AG09309 (cell line): Measurements from ENCODE around the gene MEIOSIN.

Experiments used
- DNase-seq: peaks from one replicate; pipeline ENCODE4 v3.0.0-alpha.2; 2010; ENCODE audit warnings: low read depth
- H3K4me3 ChIP-seq: 2 replicates; pipeline ENCODE4 v1.5.1; 2011; ENCODE audit warnings: mild to moderate bottlenecking, low read depth, low read length, moderate library complexity; ENCODE audit not compliant: control insufficient read depth
- TF ChIP-seq, protein P1 (sequence below): IDR thresholded peaks from 2 replicates; pipeline ENCODE4 v1.5.1; 2011; ENCODE audit warnings: mild to moderate bottlenecking, low read depth, low read length, inconsistent platforms; ENCODE audit not compliant: insufficient read depth, control insufficient read depth; ENCODE audit errors: missing control alignments

The MEIOSIN gene

DNA sequence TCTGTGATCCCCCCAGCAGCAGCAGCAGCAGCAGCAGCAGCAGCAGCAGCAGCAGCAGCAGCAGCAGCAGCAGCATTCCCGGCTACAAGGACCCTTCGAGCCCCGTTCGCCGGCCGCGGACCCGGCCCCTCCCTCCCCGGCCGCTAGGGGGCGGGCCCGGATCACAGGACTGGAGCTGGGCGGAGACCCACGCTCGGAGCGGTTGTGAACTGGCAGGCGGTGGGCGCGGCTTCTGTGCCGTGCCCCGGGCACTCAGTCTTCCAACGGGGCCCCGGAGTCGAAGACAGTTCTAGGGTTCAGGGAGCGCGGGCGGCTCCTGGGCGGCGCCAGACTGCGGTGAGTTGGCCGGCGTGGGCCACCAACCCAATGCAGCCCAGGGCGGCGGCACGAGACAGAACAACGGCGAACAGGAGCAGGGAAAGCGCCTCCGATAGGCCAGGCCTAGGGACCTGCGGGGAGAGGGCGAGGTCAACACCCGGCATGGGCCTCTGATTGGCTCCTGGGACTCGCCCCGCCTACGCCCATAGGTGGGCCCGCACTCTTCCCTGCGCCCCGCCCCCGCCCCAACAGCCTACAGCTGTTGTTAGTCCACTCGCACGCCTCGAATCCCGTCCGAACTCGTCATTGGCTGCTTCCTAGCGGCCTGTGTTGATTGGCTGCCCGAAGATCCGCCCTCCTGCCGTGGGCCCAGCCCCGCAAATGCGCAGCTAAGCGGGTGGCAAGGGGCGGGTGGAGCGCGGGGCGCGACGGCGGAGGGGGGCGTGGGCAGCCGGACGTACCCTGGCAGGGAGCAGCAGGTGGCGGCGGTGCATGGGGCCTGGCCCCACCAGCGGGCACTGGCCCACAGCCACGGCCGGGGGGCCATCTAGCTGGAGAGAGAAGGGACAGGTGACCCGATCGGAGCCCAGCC, 37.2 kb downstream of the MEIOSIN start:
- TF ChIP-seq, protein P1, sequence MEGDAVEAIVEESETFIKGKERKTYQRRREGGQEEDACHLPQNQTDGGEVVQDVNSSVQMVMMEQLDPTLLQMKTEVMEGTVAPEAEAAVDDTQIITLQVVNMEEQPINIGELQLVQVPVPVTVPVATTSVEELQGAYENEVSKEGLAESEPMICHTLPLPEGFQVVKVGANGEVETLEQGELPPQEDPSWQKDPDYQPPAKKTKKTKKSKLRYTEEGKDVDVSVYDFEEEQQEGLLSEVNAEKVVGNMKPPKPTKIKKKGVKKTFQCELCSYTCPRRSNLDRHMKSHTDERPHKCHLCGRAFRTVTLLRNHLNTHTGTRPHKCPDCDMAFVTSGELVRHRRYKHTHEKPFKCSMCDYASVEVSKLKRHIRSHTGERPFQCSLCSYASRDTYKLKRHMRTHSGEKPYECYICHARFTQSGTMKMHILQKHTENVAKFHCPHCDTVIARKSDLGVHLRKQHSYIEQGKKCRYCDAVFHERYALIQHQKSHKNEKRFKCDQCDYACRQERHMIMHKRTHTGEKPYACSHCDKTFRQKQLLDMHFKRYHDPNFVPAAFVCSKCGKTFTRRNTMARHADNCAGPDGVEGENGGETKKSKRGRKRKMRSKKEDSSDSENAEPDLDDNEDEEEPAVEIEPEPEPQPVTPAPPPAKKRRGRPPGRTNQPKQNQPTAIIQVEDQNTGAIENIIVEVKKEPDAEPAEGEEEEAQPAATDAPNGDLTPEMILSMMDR: peak; percentile 83
- H3K4me3 ChIP-seq: peak overlapping the region; percentile 54
- peak; percentile 91 for DNase-seq

DNA sequence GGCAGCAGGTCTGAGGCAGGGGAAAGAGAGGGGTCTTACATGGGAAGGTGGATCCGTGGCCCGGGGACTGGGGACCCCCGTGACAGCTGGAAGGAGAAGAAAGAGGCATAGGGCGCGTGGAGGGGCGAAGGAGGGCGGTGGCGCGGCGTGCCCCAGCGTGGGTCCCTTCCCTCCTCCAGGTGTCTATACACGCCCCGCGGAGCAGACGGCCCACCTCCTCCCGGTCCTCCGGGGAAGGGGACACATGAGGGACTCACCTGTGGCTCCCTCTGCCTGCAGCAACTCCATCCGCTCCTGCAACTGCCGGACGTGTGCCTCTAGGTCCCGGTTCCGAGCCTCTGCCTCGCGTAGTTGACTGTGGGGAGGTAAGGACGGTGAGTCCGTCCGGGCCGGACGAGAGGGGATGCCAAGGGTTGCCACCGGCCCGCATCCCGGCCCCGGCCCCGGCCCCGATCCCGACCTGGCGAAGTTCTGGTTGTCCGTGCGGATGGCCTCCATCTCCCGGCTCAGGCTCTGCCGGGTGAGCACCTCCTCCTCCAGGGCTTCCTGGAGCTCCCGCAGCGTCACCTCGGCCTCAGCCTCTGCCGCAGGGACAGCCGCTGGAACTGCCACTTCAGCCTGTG, 38.2 kb downstream of the MEIOSIN start:
- DNase-seq: no peak
- H3K4me3 ChIP-seq: no peak overlapping the region
- TF ChIP-seq, protein P1: no peak

DNA sequence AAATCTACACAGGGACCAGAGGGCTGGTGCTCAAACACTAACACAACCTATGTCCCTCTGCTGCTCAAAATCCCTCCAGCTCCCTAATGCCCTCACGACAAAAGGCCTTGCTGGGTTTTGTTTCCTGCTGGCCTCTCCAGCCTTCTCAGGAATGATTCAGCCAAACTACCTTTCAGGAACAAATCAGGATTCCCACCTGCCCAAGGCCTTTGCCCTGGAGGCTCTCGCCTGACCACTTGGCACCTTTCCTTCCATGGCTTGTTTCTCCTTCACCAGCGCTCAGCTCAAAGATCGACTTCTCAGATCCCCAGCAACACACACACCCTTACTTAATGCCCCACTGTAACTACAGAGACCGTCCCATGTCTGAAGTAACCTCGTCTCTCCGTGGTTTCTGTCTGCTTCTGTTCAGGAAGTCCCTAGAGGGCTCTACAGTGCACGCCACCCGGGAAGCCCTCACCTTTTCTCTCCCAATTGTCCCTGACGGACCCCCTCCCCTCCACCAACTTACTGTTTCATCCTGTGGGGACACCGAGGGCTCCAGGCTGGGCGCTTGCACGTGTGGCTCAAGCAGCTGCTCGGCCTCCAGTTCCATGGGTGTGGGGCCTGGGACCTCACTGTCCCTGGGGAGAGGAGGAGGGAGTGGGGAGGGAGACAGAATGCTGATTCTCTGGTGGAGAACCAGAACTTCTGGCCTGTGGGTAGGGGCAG, 39.0 kb downstream of the MEIOSIN start:
- TF ChIP-seq, protein P1: no peak
- no peak overlapping the region for H3K4me3 ChIP-seq
- DNase-seq: no peak

DNA sequence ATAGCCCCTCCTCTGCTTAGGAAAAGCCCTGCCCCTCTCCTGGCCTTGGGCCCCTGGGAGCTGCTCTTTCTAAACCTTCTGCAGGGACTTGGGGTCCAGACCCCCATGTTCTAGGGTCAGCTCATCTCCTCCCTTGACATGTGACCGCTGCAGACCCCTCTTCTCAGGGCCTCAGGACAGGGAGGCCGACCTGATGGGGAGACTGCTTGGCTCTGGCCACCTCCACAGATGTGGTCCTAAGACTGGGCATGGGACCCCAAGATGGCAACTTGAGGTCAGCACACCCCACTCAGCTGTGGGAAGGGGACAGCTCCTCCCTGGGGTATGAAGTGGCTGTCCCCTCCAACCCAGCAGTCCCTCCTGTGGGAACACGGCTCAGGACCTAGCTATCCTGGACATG, 39.7 kb downstream of the MEIOSIN start:
- no peak overlapping the region for H3K4me3 ChIP-seq
- no peak for DNase-seq
- TF ChIP-seq, protein P1: no peak

DNA sequence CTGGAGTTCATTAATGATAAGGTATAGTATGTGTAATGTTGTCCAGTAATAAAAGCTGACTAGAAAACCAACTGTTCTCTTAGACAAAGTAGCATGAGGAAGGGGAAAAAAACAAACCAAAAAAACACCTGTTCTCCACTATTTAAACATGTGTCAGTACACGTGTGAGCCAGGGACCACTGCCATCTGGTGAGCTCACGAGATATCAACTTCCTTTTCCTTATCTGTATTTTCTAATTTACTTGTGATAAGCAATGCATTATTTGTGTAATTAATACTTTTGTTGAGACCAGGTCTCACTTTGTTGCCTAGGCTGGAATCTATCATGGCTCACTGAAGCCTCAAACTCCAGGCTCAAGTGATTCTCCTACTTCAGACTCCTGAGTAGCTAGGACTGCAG, 40.1 kb downstream of the MEIOSIN start:
- DNase-seq: no peak
- no peak overlapping the region for H3K4me3 ChIP-seq
- TF ChIP-seq, protein P1: no peak

DNA sequence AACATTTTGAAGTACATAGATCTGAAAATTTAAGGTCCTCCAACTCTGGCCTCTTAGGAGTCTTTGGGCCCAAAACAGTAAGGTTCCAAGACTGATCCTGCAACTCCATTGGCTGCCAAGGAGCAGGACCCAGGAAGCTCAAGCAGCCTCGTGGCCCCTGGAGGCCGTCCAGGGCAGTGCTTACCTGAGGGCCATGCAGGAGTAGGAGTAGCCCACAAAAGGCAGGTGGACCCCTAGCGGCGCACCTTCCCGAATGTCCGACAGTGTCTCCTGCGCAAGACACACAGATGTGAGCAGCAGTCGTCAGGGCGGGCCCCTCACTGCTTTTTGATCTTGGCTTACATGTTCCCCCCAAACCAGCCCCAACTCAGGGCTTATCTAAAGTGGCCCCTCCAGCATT, 41.5 kb downstream of the MEIOSIN start:
- no peak overlapping the region for H3K4me3 ChIP-seq
- TF ChIP-seq, protein P1: no peak
- no peak for DNase-seq
